SK-N-SH (cell line): ENCODE results near the gene MTUS2.

Experiments used
- CHD2 ChIP-seq: fragments of 150-350 bp; IDR thresholded peaks from 2 replicates; pipeline ENCODE4 v1.6.1; 2018; ENCODE audit warnings: low read length; ENCODE audit not compliant: partially characterized antibody
- EZH2phosphoT487 ChIP-seq: fragments of 200-600 bp; sonication (generic); IDR thresholded peaks from 2 replicates; pipeline ENCODE4 v1.6.1; 2017; ENCODE audit warnings: low read depth, mixed run types, mild to moderate bottlenecking, antibody characterized with exemption, moderate library complexity, borderline replicate concordance
- POLR2AphosphoS5 ChIP-seq: IDR thresholded peaks from 2 replicates; pipeline ENCODE4 v1.6.1; 2012; ENCODE audit warnings: low read depth, low read length
- TEAD4 ChIP-seq: IDR thresholded peaks from 2 replicates; pipeline ENCODE4 v1.4.0; 2012; ENCODE audit warnings: mild to moderate bottlenecking, borderline replicate concordance; ENCODE audit not compliant: insufficient read depth
- TF ChIP-seq, protein P1 (sequence below): fragments of 150-350 bp; IDR thresholded peaks from 2 replicates; pipeline ENCODE4 v1.6.1; 2016; ENCODE audit warnings: mild to moderate bottlenecking, low read depth, low read length
- TF ChIP-seq, protein P2 (sequence below): IDR thresholded peaks from 2 replicates; pipeline ENCODE4 v1.6.1; 2012; ENCODE audit warnings: mild to moderate bottlenecking, low read depth, low read length, moderate library complexity
- TF ChIP-seq, protein P3 (sequence below): fragments of 200-600 bp; sonication (generic); IDR thresholded peaks from 2 replicates; pipeline ENCODE4 v1.6.1; 2017; ENCODE audit warnings: antibody characterized with exemption, mild to moderate bottlenecking, moderate library complexity
- TF ChIP-seq, protein P4 (sequence below): IDR thresholded peaks from 2 replicates; pipeline ENCODE4 v1.4.0; 2012; ENCODE audit warnings: low read depth
- TF ChIP-seq, protein P5 (sequence below): fragments of 150-350 bp; IDR thresholded peaks from 2 replicates; pipeline ENCODE4 v1.6.1; 2017; ENCODE audit warnings: antibody characterized with exemption, low read length, low read depth, borderline replicate concordance

DNA sequence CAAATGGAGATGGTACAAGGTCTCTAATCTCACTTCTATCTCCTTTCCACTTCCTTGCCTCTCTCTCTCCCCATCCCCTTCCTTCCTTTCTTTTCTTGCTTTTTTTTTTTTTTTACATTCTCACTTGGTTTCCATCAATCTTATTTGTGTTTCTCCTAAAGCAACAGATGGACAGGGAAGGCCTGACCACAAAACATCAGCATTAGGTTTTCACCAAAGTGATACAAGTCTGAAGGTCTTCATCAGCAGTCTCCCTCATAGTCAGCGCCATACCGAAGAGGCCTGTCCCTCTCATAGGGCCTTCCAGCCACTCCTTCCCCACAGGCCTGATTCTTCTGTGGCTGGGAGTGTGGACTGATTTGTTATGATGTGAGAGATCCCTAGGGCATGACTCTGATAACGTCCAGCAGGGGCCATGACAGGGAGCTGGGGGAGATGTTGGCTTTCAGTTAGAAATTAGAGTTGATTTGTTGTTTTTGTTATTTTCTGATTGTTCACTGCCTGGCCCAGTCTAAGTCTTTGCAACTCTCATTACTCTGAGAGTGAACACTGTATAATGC lies 616.7 kb downstream of the MTUS2 start:
- TF ChIP-seq, protein P1, sequence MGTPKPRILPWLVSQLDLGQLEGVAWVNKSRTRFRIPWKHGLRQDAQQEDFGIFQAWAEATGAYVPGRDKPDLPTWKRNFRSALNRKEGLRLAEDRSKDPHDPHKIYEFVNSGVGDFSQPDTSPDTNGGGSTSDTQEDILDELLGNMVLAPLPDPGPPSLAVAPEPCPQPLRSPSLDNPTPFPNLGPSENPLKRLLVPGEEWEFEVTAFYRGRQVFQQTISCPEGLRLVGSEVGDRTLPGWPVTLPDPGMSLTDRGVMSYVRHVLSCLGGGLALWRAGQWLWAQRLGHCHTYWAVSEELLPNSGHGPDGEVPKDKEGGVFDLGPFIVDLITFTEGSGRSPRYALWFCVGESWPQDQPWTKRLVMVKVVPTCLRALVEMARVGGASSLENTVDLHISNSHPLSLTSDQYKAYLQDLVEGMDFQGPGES, result no peak
- TF ChIP-seq, protein P2, sequence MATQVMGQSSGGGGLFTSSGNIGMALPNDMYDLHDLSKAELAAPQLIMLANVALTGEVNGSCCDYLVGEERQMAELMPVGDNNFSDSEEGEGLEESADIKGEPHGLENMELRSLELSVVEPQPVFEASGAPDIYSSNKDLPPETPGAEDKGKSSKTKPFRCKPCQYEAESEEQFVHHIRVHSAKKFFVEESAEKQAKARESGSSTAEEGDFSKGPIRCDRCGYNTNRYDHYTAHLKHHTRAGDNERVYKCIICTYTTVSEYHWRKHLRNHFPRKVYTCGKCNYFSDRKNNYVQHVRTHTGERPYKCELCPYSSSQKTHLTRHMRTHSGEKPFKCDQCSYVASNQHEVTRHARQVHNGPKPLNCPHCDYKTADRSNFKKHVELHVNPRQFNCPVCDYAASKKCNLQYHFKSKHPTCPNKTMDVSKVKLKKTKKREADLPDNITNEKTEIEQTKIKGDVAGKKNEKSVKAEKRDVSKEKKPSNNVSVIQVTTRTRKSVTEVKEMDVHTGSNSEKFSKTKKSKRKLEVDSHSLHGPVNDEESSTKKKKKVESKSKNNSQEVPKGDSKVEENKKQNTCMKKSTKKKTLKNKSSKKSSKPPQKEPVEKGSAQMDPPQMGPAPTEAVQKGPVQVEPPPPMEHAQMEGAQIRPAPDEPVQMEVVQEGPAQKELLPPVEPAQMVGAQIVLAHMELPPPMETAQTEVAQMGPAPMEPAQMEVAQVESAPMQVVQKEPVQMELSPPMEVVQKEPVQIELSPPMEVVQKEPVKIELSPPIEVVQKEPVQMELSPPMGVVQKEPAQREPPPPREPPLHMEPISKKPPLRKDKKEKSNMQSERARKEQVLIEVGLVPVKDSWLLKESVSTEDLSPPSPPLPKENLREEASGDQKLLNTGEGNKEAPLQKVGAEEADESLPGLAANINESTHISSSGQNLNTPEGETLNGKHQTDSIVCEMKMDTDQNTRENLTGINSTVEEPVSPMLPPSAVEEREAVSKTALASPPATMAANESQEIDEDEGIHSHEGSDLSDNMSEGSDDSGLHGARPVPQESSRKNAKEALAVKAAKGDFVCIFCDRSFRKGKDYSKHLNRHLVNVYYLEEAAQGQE, result no peak
- TF ChIP-seq, protein P3, sequence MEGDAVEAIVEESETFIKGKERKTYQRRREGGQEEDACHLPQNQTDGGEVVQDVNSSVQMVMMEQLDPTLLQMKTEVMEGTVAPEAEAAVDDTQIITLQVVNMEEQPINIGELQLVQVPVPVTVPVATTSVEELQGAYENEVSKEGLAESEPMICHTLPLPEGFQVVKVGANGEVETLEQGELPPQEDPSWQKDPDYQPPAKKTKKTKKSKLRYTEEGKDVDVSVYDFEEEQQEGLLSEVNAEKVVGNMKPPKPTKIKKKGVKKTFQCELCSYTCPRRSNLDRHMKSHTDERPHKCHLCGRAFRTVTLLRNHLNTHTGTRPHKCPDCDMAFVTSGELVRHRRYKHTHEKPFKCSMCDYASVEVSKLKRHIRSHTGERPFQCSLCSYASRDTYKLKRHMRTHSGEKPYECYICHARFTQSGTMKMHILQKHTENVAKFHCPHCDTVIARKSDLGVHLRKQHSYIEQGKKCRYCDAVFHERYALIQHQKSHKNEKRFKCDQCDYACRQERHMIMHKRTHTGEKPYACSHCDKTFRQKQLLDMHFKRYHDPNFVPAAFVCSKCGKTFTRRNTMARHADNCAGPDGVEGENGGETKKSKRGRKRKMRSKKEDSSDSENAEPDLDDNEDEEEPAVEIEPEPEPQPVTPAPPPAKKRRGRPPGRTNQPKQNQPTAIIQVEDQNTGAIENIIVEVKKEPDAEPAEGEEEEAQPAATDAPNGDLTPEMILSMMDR, result no peak
- TF ChIP-seq, protein P4, sequence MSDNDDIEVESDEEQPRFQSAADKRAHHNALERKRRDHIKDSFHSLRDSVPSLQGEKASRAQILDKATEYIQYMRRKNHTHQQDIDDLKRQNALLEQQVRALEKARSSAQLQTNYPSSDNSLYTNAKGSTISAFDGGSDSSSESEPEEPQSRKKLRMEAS, result no peak
- TF ChIP-seq EZH2phosphoT487, result no peak
- TF ChIP-seq CHD2, result no peak
- TF ChIP-seq, protein P5, sequence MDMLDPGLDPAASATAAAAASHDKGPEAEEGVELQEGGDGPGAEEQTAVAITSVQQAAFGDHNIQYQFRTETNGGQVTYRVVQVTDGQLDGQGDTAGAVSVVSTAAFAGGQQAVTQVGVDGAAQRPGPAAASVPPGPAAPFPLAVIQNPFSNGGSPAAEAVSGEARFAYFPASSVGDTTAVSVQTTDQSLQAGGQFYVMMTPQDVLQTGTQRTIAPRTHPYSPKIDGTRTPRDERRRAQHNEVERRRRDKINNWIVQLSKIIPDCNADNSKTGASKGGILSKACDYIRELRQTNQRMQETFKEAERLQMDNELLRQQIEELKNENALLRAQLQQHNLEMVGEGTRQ, result no peak
- TF ChIP-seq TEAD4, result no peak
- no peak for TF ChIP-seq POLR2AphosphoS5
